C4-2B (cell line): ENCODE measurements around the gene SLC28A1.

Source experiments
- H3K27ac ChIP-seq: fragments of 450-650 bp; 2 replicates; pipeline ENCODE4 v1.5.1; 2017
- CTCF ChIP-seq: fragments of 450-650 bp; conservative IDR thresholded peaks from 2 replicates; pipeline ENCODE4 v1.5.1; 2017; ENCODE audit warnings: mild to moderate bottlenecking
- ZFX ChIP-seq: fragments of 450-650 bp; IDR thresholded peaks from 2 replicates; pipeline ENCODE4 v1.6.1; 2017

Gene SLC28A1

GRCh38 chr15:84862214-84862975 is 22.1 kb upstream of the SLC28A1 start:
- TF ChIP-seq ZFX (no peak), CTCF (no peak)
- no peak overlapping the region for H3K27ac ChIP-seq

GRCh38 chr15:84863565-84864443 is 20.7 kb upstream of the SLC28A1 start:
- TF ChIP-seq ZFX (no peak), CTCF (no peak)
- H3K27ac ChIP-seq, result no peak overlapping the region

- no peak overlapping the region for H3K27ac ChIP-seq
- no peak for TF ChIP-seq CTCF
- no peak for TF ChIP-seq ZFX
These were observed 20.0 kb upstream of the SLC28A1 start for GRCh38 chr15:84864444-84864795.

GRCh38 chr15:84865074-84865569 is 19.3 kb upstream of the SLC28A1 start:
- H3K27ac ChIP-seq, result no peak overlapping the region

GRCh38 chr15:84868037-84868880 is 16.2 kb upstream of the SLC28A1 start:
- TF ChIP-seq ZFX (no peak), CTCF (no peak)
- no peak overlapping the region for H3K27ac ChIP-seq

More at GRCh38 chr15:84865074-84865569, 19.3 kb upstream of the SLC28A1 start:
- TF ChIP-seq ZFX (no peak), CTCF (no peak)

GRCh38 chr15:84869510-84869909 is 15.0 kb upstream of the SLC28A1 start:
- no peak for TF ChIP-seq CTCF
- TF ChIP-seq ZFX, result no peak
- H3K27ac ChIP-seq, result no peak overlapping the region
